Esophagus muscularis mucosa (tissue), 3 donors: Measurements from ENCODE around the gene NCOA1.

Source experiments
- CTCF ChIP-seq, 3 experiments: fragments of 200-600 bp in 2 of 3; fragments of 450-650 bp in 1 of 3; sonication (generic) in 2 of 3; IDR thresholded peaks; one replicate each; pipeline ENCODE4 v1.5.1; 2017 to 2019; ENCODE audit warnings: antibody characterized with exemption in 3 of 3, mild to moderate bottlenecking in 2 of 3, moderate library complexity in 1 of 3
- POLR2A ChIP-seq: fragments of 450-650 bp; IDR thresholded peaks from one replicate; pipeline ENCODE4 v1.6.1; 2017; ENCODE audit warnings: antibody characterized with exemption, moderate library complexity, mild to moderate bottlenecking, low read depth
- POLR2AphosphoS5 ChIP-seq, 2 donors: sonication (generic); formaldehyde crosslinking; IDR thresholded peaks; one replicate each; pipeline ENCODE4 v1.6.1; 2017; ENCODE audit warnings: antibody characterized with exemption in 2 of 2

GRCh38 chr2:24820175-24820513 lies 329.1 kb downstream of the NCOA1 start:
- no peak for TF ChIP-seq POLR2A
- no peak for TF ChIP-seq CTCF (IDR thresholded peaks at IDR 0.05)
- no peak for TF ChIP-seq POLR2AphosphoS5 (IDR thresholded peaks at IDR 0.05)
